NT2/D1 (cell line): Measurements from ENCODE around the gene SMU1.
"Not testable (repeated sequence)": the region's sequence is repeated elsewhere in the genome, so short reads cannot be mapped to it uniquely, and the experiment has no call there.

ENCODE experiments used
- DNase-seq: peaks from one replicate; pipeline ENCODE4 v3.0.0-alpha.2; 2011; ENCODE audit warnings: low read depth, low spot score
- H3K27me3 ChIP-seq: 2 replicates; pipeline ENCODE4 v1.6.0; 2011; ENCODE audit warnings: mild to moderate bottlenecking; ENCODE audit not compliant: insufficient read length, insufficient read depth
- H3K36me3 ChIP-seq: 2 replicates; pipeline ENCODE4 v1.6.1; 2011; ENCODE audit warnings: mild to moderate bottlenecking, low read length, mixed read lengths; ENCODE audit not compliant: insufficient read depth, insufficient read length
- H3K4me1 ChIP-seq: 2 replicates; pipeline ENCODE4 v1.5.1; 2011; ENCODE audit not compliant: insufficient read depth, insufficient read length
- H3K4me3 ChIP-seq: 2 replicates; pipeline ENCODE4 v1.5.1; 2011; ENCODE audit warnings: low read depth; ENCODE audit not compliant: insufficient read length
- H3K9ac ChIP-seq: 2 replicates; pipeline ENCODE4 v1.6.0; 2011; ENCODE audit warnings: low read depth; ENCODE audit not compliant: insufficient read length
- H3K9me3 ChIP-seq: 2 replicates; pipeline ENCODE4 v1.5.1; 2011; ENCODE audit warnings: mild to moderate bottlenecking, low read length; ENCODE audit not compliant: insufficient read depth
- SUZ12 ChIP-seq: IDR thresholded peaks from 2 replicates; pipeline ENCODE4 v1.6.1; 2011; ENCODE audit not compliant: insufficient read length, insufficient read depth; ENCODE audit errors: extremely low read depth
- YY1 ChIP-seq: IDR thresholded peaks from 2 replicates; pipeline ENCODE4 v1.6.1; 2011; ENCODE audit not compliant: insufficient read length, insufficient read depth
- ZNF274 ChIP-seq: IDR thresholded peaks from 2 replicates; pipeline ENCODE4 v1.6.1; 2011; ENCODE audit warnings: mild to moderate bottlenecking, low read depth, low read length

The SMU1 gene

GRCh38 chr9:33097192-33097591 is 20.7 kb upstream of the SMU1 start:
- Histone ChIP-seq H3K27me3 (no peaks in the 10 kb centered on the region), H3K4me1 (no peaks in the 10 kb centered on the region), H3K9ac (no peak overlapping the region), H3K9me3 (no peaks in the 10 kb centered on the region), H3K36me3 (no peaks in the 10 kb centered on the region), H3K4me3 (no peak overlapping the region)
- no peak for DNase-seq
- no peak for TF ChIP-seq ZNF274
- no peak for TF ChIP-seq YY1
- TF ChIP-seq SUZ12, result no peak

- DNase-seq, result no peak
- no peak overlapping the region for H3K9ac ChIP-seq
- no peaks in the 10 kb centered on the region for H3K36me3 ChIP-seq
- no peak overlapping the region for H3K4me3 ChIP-seq
- H3K9me3 ChIP-seq, result no peaks in the 10 kb centered on the region
- H3K4me1 ChIP-seq, result no peaks in the 10 kb centered on the region
- no peaks in the 10 kb centered on the region for H3K27me3 ChIP-seq
- TF ChIP-seq YY1, result no peak
- no peak for TF ChIP-seq ZNF274
- no peak for TF ChIP-seq SUZ12
These were observed 16.2 kb upstream of the SMU1 start for GRCh38 chr9:33092634-33093033.

GRCh38 chr9:33085672-33086071 is 9.2 kb upstream of the SMU1 start:
- H3K27me3 ChIP-seq, H3K4me1 ChIP-seq, H3K9ac ChIP-seq, DNase-seq, H3K4me3 ChIP-seq, H3K36me3 ChIP-seq: not testable (repeated sequence)
- peaks cover 15% of the 10 kb centered on the region; the same call in 1 of the 2 replicates for H3K9me3 ChIP-seq

- no peak for TF ChIP-seq YY1
- no peak for TF ChIP-seq ZNF274
- TF ChIP-seq SUZ12, result no peak
- DNase-seq, result no peak
- Histone ChIP-seq H3K9me3 (peaks cover 15% of the 10 kb centered on the region; the same call in 1 of the 2 replicates), H3K27me3 (no peaks in the 10 kb centered on the region), H3K4me1 (no peaks in the 10 kb centered on the region), H3K4me3 (no peak overlapping the region), H3K36me3 (no peaks in the 10 kb centered on the region), H3K9ac (no peak overlapping the region)
These were observed 6.3 kb upstream of the SMU1 start for GRCh38 chr9:33082538-33083326.

- no peaks in the 10 kb centered on the region for H3K36me3 ChIP-seq
- no peak for TF ChIP-seq SUZ12
- TF ChIP-seq ZNF274, result no peak
- no peak for TF ChIP-seq YY1
- H3K9ac ChIP-seq, result no peak overlapping the region
- DNase-seq, result no peak
- no peak overlapping the region for H3K4me3 ChIP-seq
- H3K9me3 ChIP-seq, result peaks cover 15% of the 10 kb centered on the region; the same call in 1 of the 2 replicates
- H3K4me1 ChIP-seq, result no peaks in the 10 kb centered on the region
- no peaks in the 10 kb centered on the region for H3K27me3 ChIP-seq
These were observed 5.7 kb upstream of the SMU1 start for GRCh38 chr9:33082128-33082527.

- Histone ChIP-seq H3K9me3 (peaks cover 15% of the 10 kb centered on the region; the same call in 1 of the 2 replicates), H3K4me1 (no peaks in the 10 kb centered on the region), H3K4me3 (peak overlapping the region; percentile 16), H3K9ac (peak overlapping the region; percentile 46), H3K27me3 (no peaks in the 10 kb centered on the region), H3K36me3 (no peaks in the 10 kb centered on the region)
- TF ChIP-seq SUZ12 (no peak), ZNF274 (no peak), YY1 (no peak)
- peak; percentile 87 for DNase-seq
These were observed 4.8 kb upstream of the SMU1 start for GRCh38 chr9:33081128-33081851.

GRCh38 chr9:33080534-33080933 is 4.1 kb upstream of the SMU1 start:
- DNase-seq, result no peak
- Histone ChIP-seq H3K4me1 (no peaks in the 10 kb centered on the region), H3K9ac (peak overlapping the region; percentile 46), H3K4me3 (no peak overlapping the region), H3K36me3 (no peaks in the 10 kb centered on the region), H3K27me3 (no peaks in the 10 kb centered on the region), H3K9me3 (peaks cover 14% of the 10 kb centered on the region; the same call in 1 of the 2 replicates)
- no peak for TF ChIP-seq ZNF274
- TF ChIP-seq YY1, result no peak
- TF ChIP-seq SUZ12, result no peak

- no peak for DNase-seq
- Histone ChIP-seq H3K36me3 (peaks cover 93% of the 10 kb centered on the region), H3K4me1 (no peaks in the 10 kb centered on the region), H3K4me3 (no peak overlapping the region), H3K9ac (no peak overlapping the region), H3K9me3 (no peaks in the 10 kb centered on the region), H3K27me3 (no peaks in the 10 kb centered on the region)
- TF ChIP-seq SUZ12 (no peak), ZNF274 (no peak), YY1 (no peak)
These were observed 7.5 kb downstream of the SMU1 start for GRCh38 chr9:33068991-33069390.
